PC-3 (cell line): Measurements from ENCODE around the gene RIOX2. TPM values are rescaled to one million over a fixed set of nuclear protein-coding genes. Genes with fewer than 3 reads are reported as not detected.

Experiments used
- ATAC-seq: fragments of 200-7000 bp; cut with Tn5 transposase; 2 replicates; pipeline ENCODE4 v1.9.1; 2020; ENCODE audit warnings: mild to moderate bottlenecking, moderate library complexity
- BruUV-seq: library from RNA; stranded (reverse); fragments of 400-500 nt; replicated peaks from 2 replicates; lab custom pipeline; 2021; lab: Mats Ljungman, UMichigan
- CTCF ChIA-PET: fragments of 300-600 bp; sonication (Branson Sonifier 250); formaldehyde crosslinking; loops from one replicate; lab custom pipeline; 2022; ENCODE audit warnings: antibody characterized with exemption; lab: Charles Lee
- POLR2A ChIA-PET: fragments of 300-600 bp; sonication (Branson Sonifier 250); formaldehyde crosslinking; loops from one replicate; lab custom pipeline; 2022; ENCODE audit warnings: antibody characterized with exemption; ENCODE audit not compliant: unreplicated experiment; lab: Charles Lee
- DNase-seq: peaks from one replicate; pipeline ENCODE4 v3.0.0-alpha.2; 2015
- H2AFZ ChIP-seq: fragments of 300-600 bp; sonication (generic); 2 replicates; pipeline ENCODE4 v1.6.0; 2016; ENCODE audit warnings: antibody characterized with exemption, low read length
- H3F3A ChIP-seq: fragments of 300-600 bp; sonication (generic); one replicate; pipeline ENCODE4 v1.6.0; 2017; ENCODE audit warnings: antibody characterized with exemption, low read length, control low read depth, mild to moderate bottlenecking; ENCODE audit not compliant: unreplicated experiment
- H3K27ac ChIP-seq: fragments of 300-600 bp; sonication (generic); 2 replicates; pipeline ENCODE4 v1.5.1; 2016; ENCODE audit warnings: mild to moderate bottlenecking, low read length
- H3K27me3 ChIP-seq: fragments of 300-600 bp; sonication (generic); 2 replicates; pipeline ENCODE4 v1.6.1; 2016; ENCODE audit warnings: low read length, mixed read lengths
- H3K36me3 ChIP-seq: fragments of 300-600 bp; sonication (generic); 2 replicates; pipeline ENCODE4 v1.6.1; 2016; ENCODE audit warnings: low read depth, mixed run types, low read length, mixed read lengths
- H3K4me1 ChIP-seq: fragments of 300-600 bp; sonication (generic); 2 replicates; pipeline ENCODE4 v1.5.1; 2016; ENCODE audit warnings: low read length; ENCODE audit not compliant: insufficient read depth
- H3K4me2 ChIP-seq: fragments of 300-600 bp; sonication (generic); 2 replicates; pipeline ENCODE4 v1.6.0; 2016; ENCODE audit warnings: low read length
- H3K4me3 ChIP-seq: fragments of 300-600 bp; sonication (generic); 2 replicates; pipeline ENCODE4 v1.5.1; 2016; ENCODE audit warnings: mild to moderate bottlenecking, low read length, mixed read lengths
- H3K79me2 ChIP-seq: fragments of 300-600 bp; sonication (generic); 2 replicates; pipeline ENCODE4 v1.6.1; 2017; ENCODE audit warnings: low read length, mixed read lengths
- H3K9ac ChIP-seq: fragments of 300-600 bp; sonication (generic); 2 replicates; pipeline ENCODE4 v1.6.0; 2016; ENCODE audit warnings: mild to moderate bottlenecking, low read length
- H3K9me2 ChIP-seq: fragments of 300-600 bp; sonication (generic); replicated peaks from 2 replicates; pipeline ENCODE4 v1.6.1; 2016; ENCODE audit warnings: mixed run types, low read length, mixed read lengths
- H3K9me3 ChIP-seq: fragments of 300-600 bp; sonication (generic); 2 replicates; pipeline ENCODE4 v1.6.1; 2016; ENCODE audit warnings: low read length, mixed read lengths
- H4K20me1 ChIP-seq: fragments of 300-600 bp; sonication (generic); 2 replicates; pipeline ENCODE4 v1.6.1; 2016; ENCODE audit warnings: low read length, mixed read lengths
- CTCF ChIP-seq: fragments of 300-600 bp; sonication (generic); conservative IDR thresholded peaks from 2 replicates; pipeline ENCODE4 v1.5.1; 2017; ENCODE audit warnings: antibody characterized with exemption, low read depth, mild to moderate bottlenecking, low read length
- EZH2 ChIP-seq: fragments of 300-600 bp; sonication (generic); IDR thresholded peaks from one replicate; pipeline ENCODE4 v1.6.1; 2017; ENCODE audit warnings: antibody characterized with exemption, mild to moderate bottlenecking, low read length; ENCODE audit not compliant: unreplicated experiment
- EZH2phosphoT487 ChIP-seq: fragments of 300-600 bp; sonication (generic); IDR thresholded peaks from 2 replicates; pipeline ENCODE4 v1.6.1; 2018; ENCODE audit warnings: mild to moderate bottlenecking, antibody characterized with exemption, low read length, borderline replicate concordance
- intact Hi-C: fragments of 100-400 bp; cut with micrococcal nuclease; formaldehyde crosslinking; loops from 2 replicates; pipeline ENCODE4 v1.9.0; 2023
- total RNA-seq: library from RNA; depleted of rRNA; stranded (reverse); fragments of >200 nt; gene quantifications from 2 replicates; pipeline ENCODE4 v1.2.3, GENCODE V29; 2014

The RIOX2 gene
- total RNA-seq, 1 experiment from 2014 or later = 46.4 TPM

GRCh38 chr3:97999103-97999502, 26.9 kb upstream of the RIOX2 start:
- Histone ChIP-seq H3K4me1 (no peaks in the 10 kb centered on the region), H3F3A (no peaks in the 10 kb centered on the region), H3K36me3 (no peaks in the 10 kb centered on the region), H2AFZ (no peak overlapping the region), H3K9me3 (no peaks in the 10 kb centered on the region), H4K20me1 (no peaks in the 10 kb centered on the region), H3K79me2 (no peaks in the 10 kb centered on the region), H3K4me2 (no peak overlapping the region), H3K9me2 (no peaks in the 10 kb centered on the region), H3K27ac (no peak overlapping the region), H3K9ac (no peak overlapping the region), H3K4me3 (no peak overlapping the region), H3K27me3 (peaks cover 13% of the 10 kb centered on the region; the same call in 1 of the 2 replicates)
- ChIA-PET CTCF (no interaction called here), POLR2A (no interaction called here)
- TF ChIP-seq CTCF (no peak), EZH2phosphoT487 (no peak), EZH2 (no peak)
- intact Hi-C loops = no loop called here
- ATAC-seq (no peak), DNase-seq (no peak)
- no TSS peak for BruUV-seq

GRCh38 chr3:97996988-97997387, 24.8 kb upstream of the RIOX2 start:
- no peak for DNase-seq
- Histone ChIP-seq H3K9me3 (no peaks in the 10 kb centered on the region), H3K27me3 (peaks cover 13% of the 10 kb centered on the region; the same call in 1 of the 2 replicates), H3K36me3 (no peaks in the 10 kb centered on the region), H3K4me3 (no peak overlapping the region), H3K9ac (no peak overlapping the region), H2AFZ (no peak overlapping the region), H3K4me1 (no peaks in the 10 kb centered on the region), H3K4me2 (no peak overlapping the region), H3K9me2 (no peaks in the 10 kb centered on the region), H3F3A (no peaks in the 10 kb centered on the region), H4K20me1 (no peaks in the 10 kb centered on the region), H3K27ac (no peak overlapping the region), H3K79me2 (no peaks in the 10 kb centered on the region)
- ChIA-PET CTCF (no interaction called here), POLR2A (no interaction called here)
- ATAC-seq = no peak
- TF ChIP-seq EZH2 (no peak), CTCF (no peak), EZH2phosphoT487 (no peak)
- intact Hi-C loops = no loop called here
- BruUV-seq = no TSS peak

GRCh38 chr3:97994328-97994945, 22.2 kb upstream of the RIOX2 start:
- BruUV-seq = no TSS peak
- CTCF ChIA-PET = no interaction called here
- POLR2A ChIA-PET = no interaction called here

More at GRCh38 chr3:97994328-97994945, 22.2 kb upstream of the RIOX2 start:
- Histone ChIP-seq H3K27me3 (no peaks in the 10 kb centered on the region; the same call in 1 of the 2 replicates), H3F3A (no peaks in the 10 kb centered on the region), H3K9ac (no peak overlapping the region), H2AFZ (no peak overlapping the region), H3K9me3 (no peaks in the 10 kb centered on the region), H4K20me1 (no peaks in the 10 kb centered on the region), H3K27ac (no peak overlapping the region), H3K79me2 (no peaks in the 10 kb centered on the region), H3K9me2 (no peaks in the 10 kb centered on the region), H3K36me3 (no peaks in the 10 kb centered on the region), H3K4me1 (no peaks in the 10 kb centered on the region), H3K4me3 (no peak overlapping the region), H3K4me2 (no peak overlapping the region)
- TF ChIP-seq CTCF (no peak), EZH2 (no peak), EZH2phosphoT487 (no peak)
- DNase-seq = no peak
- intact Hi-C loops = no loop called here
- peak; percentile 40; the same call in 1 of the 2 replicates for ATAC-seq
